Trophoblast cell (in vitro differentiated cells and primary cell): ENCODE measurements around the gene IL10RB.
A peak's percentile ranks its signal among the peaks of the same experiment; 100 is the strongest.
"Not testable (repeated sequence)": the region's sequence is repeated elsewhere in the genome, so short reads cannot be mapped to it uniquely, and the experiment has no call there.

Experiments
- DNase-seq, 2 donors: peaks; one replicate each; pipeline ENCODE4 v3.0.0-alpha.2; 2016
- H2AFZ ChIP-seq: 2 replicates; pipeline ENCODE4 v1.6.1; 2013; ENCODE audit warnings: low read length, moderate library complexity, mild to moderate bottlenecking; ENCODE audit not compliant: insufficient read depth, poor library complexity
- H2AK5ac ChIP-seq: 2 replicates; pipeline ENCODE4 v1.6.1; 2013; ENCODE audit warnings: mild to moderate bottlenecking, low read length
- H2BK120ac ChIP-seq: 2 replicates; pipeline ENCODE4 v1.6.1; 2013; ENCODE audit warnings: low read length, mild to moderate bottlenecking, moderate library complexity; ENCODE audit not compliant: insufficient read depth, poor library complexity
- H2BK12ac ChIP-seq: 2 replicates; pipeline ENCODE4 v1.6.1; 2013; ENCODE audit warnings: mild to moderate bottlenecking, low read length, moderate library complexity
- H2BK5ac ChIP-seq: 2 replicates; pipeline ENCODE4 v1.6.1; 2013; ENCODE audit warnings: low read length, low read depth, moderate library complexity, mild to moderate bottlenecking; ENCODE audit not compliant: poor library complexity
- H3K14ac ChIP-seq: 2 replicates; pipeline ENCODE4 v1.6.1; 2013; ENCODE audit warnings: mild to moderate bottlenecking, low read length
- H3K18ac ChIP-seq: 2 replicates; pipeline ENCODE4 v1.6.1; 2013; ENCODE audit warnings: mild to moderate bottlenecking, low read length
- H3K23ac ChIP-seq: 2 replicates; pipeline ENCODE4 v1.6.1; 2013; ENCODE audit warnings: low read length
- H3K27ac ChIP-seq: 2 replicates; pipeline ENCODE4 v1.5.1; 2013; ENCODE audit warnings: low read depth, mild to moderate bottlenecking, inconsistent platforms, low read length, moderate library complexity
- H3K27me3 ChIP-seq: 2 replicates; pipeline ENCODE4 v1.6.1; 2013; ENCODE audit warnings: inconsistent platforms, mild to moderate bottlenecking, low read length, moderate library complexity; ENCODE audit not compliant: insufficient read depth
- H3K36me3 ChIP-seq, 2 experiments: 1 replicate in 1 of 2; 2 replicates in 1 of 2; pipeline ENCODE4 v1.6.1; 2013; ENCODE audit warnings: low read length in 2 of 2, mild to moderate bottlenecking in 2 of 2, moderate library complexity in 1 of 2; ENCODE audit not compliant: insufficient read depth in 2 of 2, control insufficient read depth in 1 of 2
- H3K4ac ChIP-seq: 2 replicates; pipeline ENCODE4 v1.6.1; 2013; ENCODE audit warnings: low read depth, mild to moderate bottlenecking, low read length, moderate library complexity
- H3K4me1 ChIP-seq, 2 experiments: 1 replicate in 1 of 2; 2 replicates in 1 of 2; pipeline ENCODE4 v1.6.1; 2013; ENCODE audit warnings: low read length in 2 of 2, mild to moderate bottlenecking in 2 of 2, moderate library complexity in 1 of 2; ENCODE audit not compliant: insufficient read depth in 2 of 2, control insufficient read depth in 1 of 2
- H3K4me2 ChIP-seq: 2 replicates; pipeline ENCODE4 v1.6.1; 2013; ENCODE audit warnings: inconsistent platforms, mild to moderate bottlenecking, low read length, moderate library complexity
- H3K4me3 ChIP-seq: 2 replicates; pipeline ENCODE4 v1.5.1; 2013; ENCODE audit warnings: mild to moderate bottlenecking, low read depth, low read length, inconsistent platforms
- H3K79me1 ChIP-seq: one replicate; pipeline ENCODE4 v1.6.1; 2013; ENCODE audit warnings: low read length
- H3K79me2 ChIP-seq: 2 replicates; pipeline ENCODE4 v1.6.1; 2013; ENCODE audit warnings: low read length, mild to moderate bottlenecking; ENCODE audit not compliant: control insufficient read depth, insufficient read depth, poor library complexity
- H3K9ac ChIP-seq: 2 replicates; pipeline ENCODE4 v1.6.1; 2013; ENCODE audit warnings: mild to moderate bottlenecking, low read length
- H3K9me3 ChIP-seq: 2 replicates; pipeline ENCODE4 v1.6.1; 2013; ENCODE audit warnings: low read depth, mild to moderate bottlenecking, control low read depth, inconsistent platforms, low read length; ENCODE audit not compliant: insufficient read depth
- H4K12ac ChIP-seq: 2 replicates; pipeline ENCODE4 v1.6.1; 2013; ENCODE audit warnings: low read depth, mild to moderate bottlenecking, low read length, moderate library complexity
- H4K8ac ChIP-seq: 2 replicates; pipeline ENCODE4 v1.6.1; 2013; ENCODE audit warnings: low read depth, mild to moderate bottlenecking, low read length, moderate library complexity
- H4K91ac ChIP-seq: one replicate; pipeline ENCODE4 v1.6.1; 2013; ENCODE audit warnings: low read depth, mild to moderate bottlenecking, low read length, moderate library complexity
- WGBS: extraction: QIAGEN DNeasy Blood & Tissue Kit; methylation state at CpG from one replicate; pipeline ENCODE4 v1.1.7; 2013; ENCODE audit warnings: missing lambda C conversion rate; ENCODE audit not compliant: insufficient read length, insufficient coverage; ENCODE audit errors: extremely low coverage; 5-methylcytosine and 5-hydroxymethylcytosine counted together

The IL10RB gene

DNA sequence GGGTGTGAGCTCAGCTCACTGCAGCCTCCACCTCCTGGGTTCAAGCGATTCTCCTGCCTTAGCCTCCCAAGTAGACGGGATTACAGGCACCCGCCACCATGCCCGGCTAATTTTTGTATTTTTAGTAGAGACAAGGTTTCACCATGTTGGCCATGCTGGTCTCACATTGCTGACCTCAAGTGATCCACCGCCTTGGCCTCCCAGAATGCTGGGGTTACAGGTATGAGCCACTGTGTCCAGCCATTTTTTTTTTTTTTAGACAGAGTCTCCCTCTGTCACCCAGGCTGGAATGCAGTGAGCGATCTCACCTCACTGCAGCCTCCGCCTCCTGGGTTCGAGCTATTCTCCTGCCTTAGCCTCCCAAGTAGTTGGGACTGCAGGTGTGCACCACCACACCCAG, 23.3 kb upstream of the IL10RB start:
- H3K79me1 ChIP-seq, H3K18ac ChIP-seq, H2BK5ac ChIP-seq, H3K4me3 ChIP-seq, H2BK120ac ChIP-seq, H2AK5ac ChIP-seq, H3K9me3 ChIP-seq, H2AFZ ChIP-seq, H4K91ac ChIP-seq, H3K23ac ChIP-seq, H2BK12ac ChIP-seq, H3K4me1 ChIP-seq, H3K4ac ChIP-seq, H3K79me2 ChIP-seq, H3K4me2 ChIP-seq, H4K12ac ChIP-seq, H4K8ac ChIP-seq, H3K9ac ChIP-seq, H3K27me3 ChIP-seq, H3K14ac ChIP-seq, H3K36me3 ChIP-seq, H3K27ac ChIP-seq: not testable (repeated sequence)
- peak; percentile 60 to 67 for DNase-seq
- WGBS = no CpG with 5 or more reads among the region's 8 CpGs

DNA sequence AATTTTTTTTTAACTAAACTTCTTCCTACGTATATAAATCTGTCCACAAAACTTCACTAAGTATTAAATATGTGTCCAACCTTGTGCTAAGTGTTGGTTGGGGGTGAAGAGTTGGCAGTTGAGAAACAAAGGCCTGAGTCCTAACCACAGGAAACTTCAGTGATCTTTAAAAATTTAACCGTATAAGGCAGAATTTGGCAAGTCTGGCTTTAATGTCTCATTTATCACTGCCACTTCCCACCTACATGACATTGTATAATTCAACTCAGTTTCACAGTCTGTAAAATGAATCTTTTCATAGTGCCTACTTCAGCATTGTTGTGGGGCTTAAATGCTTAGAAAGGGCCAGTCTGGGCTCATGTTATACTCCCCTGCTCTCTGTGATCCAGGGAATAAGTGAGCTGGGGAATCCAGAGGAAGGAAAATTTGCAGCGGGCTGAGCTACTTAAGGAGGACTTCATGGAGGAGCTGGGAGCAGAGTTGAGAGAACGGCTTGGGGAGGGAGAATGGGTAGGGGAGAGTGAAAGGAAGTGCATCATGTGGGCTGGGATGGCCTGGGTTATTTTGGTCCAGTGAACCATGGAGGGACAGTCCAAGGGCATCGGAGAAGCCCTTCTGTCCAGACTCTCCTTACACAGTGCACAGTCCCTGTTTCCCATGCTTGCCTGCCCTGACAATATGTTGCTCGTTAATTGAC, 21.9 kb upstream of the IL10RB start:
- Histone ChIP-seq H3K23ac (no peak overlapping the region), H2BK12ac (no peak overlapping the region), H3K79me2 (no peaks in the 10 kb centered on the region), H4K91ac (no peak overlapping the region), H3K9ac (no peak overlapping the region), H3K79me1 (no peaks in the 10 kb centered on the region), H3K36me3 (peaks cover 6 to 10% of the 10 kb centered on the region in 2 experiments), H3K9me3 (no peaks in the 10 kb centered on the region), H3K18ac (no peak overlapping the region), H3K27me3 (no peaks in the 10 kb centered on the region), H3K27ac (no peak overlapping the region), H3K4me2 (no peak overlapping the region), H3K4me3 (no peak overlapping the region), H3K14ac (no peak overlapping the region), H2BK5ac (no peak overlapping the region), H4K12ac (no peak overlapping the region), H4K8ac (no peak overlapping the region), H2AK5ac (no peak overlapping the region), H3K4ac (no peak overlapping the region), H3K4me1 (no peaks in the 10 kb centered on the region), H2AFZ (no peak overlapping the region), H2BK120ac (no peak overlapping the region)
- WGBS = 100% methylated on average over 1 of the region's 6 CpGs
- no peak for DNase-seq

DNA sequence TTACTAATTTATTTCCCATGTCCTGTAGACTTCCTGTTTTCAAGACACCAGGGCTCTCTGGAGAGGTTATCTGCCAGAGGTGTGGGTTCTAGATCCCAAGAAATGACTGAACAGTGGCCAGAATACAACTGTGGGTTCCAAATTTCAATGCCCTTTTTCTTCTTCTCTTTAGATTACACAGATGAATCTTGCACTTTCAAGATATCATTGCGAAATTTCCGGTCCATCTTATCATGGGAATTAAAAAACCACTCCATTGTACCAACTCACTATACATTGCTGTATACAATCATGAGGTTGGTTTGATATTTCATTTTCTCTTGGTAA, 21.4 kb upstream of the IL10RB start:
- Histone ChIP-seq H3K18ac (no peak overlapping the region), H3K9ac (no peak overlapping the region), H3K4me3 (no peak overlapping the region), H3K79me2 (no peaks in the 10 kb centered on the region), H2AFZ (no peak overlapping the region), H3K4me2 (no peak overlapping the region), H3K27me3 (no peaks in the 10 kb centered on the region), H3K36me3 (peaks cover 7 to 12% of the 10 kb centered on the region in 2 experiments), H3K79me1 (no peaks in the 10 kb centered on the region), H2BK12ac (no peak overlapping the region), H4K12ac (no peak overlapping the region), H4K8ac (no peak overlapping the region), H3K9me3 (no peaks in the 10 kb centered on the region), H3K27ac (no peak overlapping the region), H4K91ac (no peak overlapping the region), H2BK120ac (no peak overlapping the region), H3K23ac (no peak overlapping the region), H3K4ac (no peak overlapping the region), H2BK5ac (no peak overlapping the region), H3K4me1 (no peaks in the 10 kb centered on the region), H2AK5ac (no peak overlapping the region), H3K14ac (no peak overlapping the region)
- WGBS = no CpG with 5 or more reads among the region's 2 CpGs
- DNase-seq = no peak

DNA sequence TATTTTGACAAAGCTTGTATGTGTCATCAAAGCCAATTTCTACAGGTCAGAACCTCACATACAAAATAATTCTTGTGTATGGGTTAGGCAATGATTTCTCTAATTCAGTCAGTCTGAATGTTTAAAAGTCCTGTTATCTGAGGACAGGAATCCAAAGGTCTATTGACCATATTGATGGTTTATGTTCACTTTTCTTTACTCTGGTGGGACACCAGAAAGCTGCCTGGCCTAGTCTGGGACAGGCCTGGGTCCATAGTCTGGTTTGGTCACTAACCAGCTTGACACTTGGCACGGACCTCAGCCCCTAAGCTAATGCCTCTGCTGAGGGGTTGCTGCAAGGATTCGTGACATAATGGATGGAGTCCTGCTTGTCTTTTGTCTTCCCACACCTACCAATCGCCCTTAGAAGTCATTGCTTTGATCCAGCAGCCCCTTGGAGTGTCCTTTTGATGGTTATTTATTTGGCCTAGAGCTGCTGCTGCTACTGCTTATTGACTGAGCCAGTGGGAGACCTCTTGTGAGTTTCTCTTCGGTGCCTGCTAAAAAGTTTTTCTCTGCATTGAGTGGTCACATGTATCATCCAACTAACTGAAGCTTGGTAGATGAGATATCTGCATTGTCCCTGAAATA, 20.8 kb upstream of the IL10RB start:
- Histone ChIP-seq H3K14ac (no peak overlapping the region), H2BK5ac (no peak overlapping the region), H3K4ac (no peak overlapping the region), H2BK12ac (no peak overlapping the region), H3K23ac (no peak overlapping the region), H4K91ac (no peak overlapping the region), H3K9me3 (no peaks in the 10 kb centered on the region), H3K18ac (no peak overlapping the region), H3K4me3 (no peak overlapping the region), H4K8ac (no peak overlapping the region), H3K27me3 (no peaks in the 10 kb centered on the region), H4K12ac (no peak overlapping the region), H3K27ac (no peak overlapping the region), H3K4me1 (no peaks in the 10 kb centered on the region), H3K79me2 (no peaks in the 10 kb centered on the region), H3K36me3 (peaks cover 8 to 14% of the 10 kb centered on the region in 2 experiments), H2AK5ac (no peak overlapping the region), H2AFZ (no peak overlapping the region), H2BK120ac (no peak overlapping the region), H3K9ac (no peak overlapping the region), H3K4me2 (no peak overlapping the region), H3K79me1 (no peaks in the 10 kb centered on the region)
- WGBS = no CpG with 5 or more reads among the region's 4 CpGs
- DNase-seq = no peak
